Measurements from ENCODE around the gene CLEC4F. TPM values are rescaled to one million over a fixed set of nuclear protein-coding genes. Genes with fewer than 3 reads are reported as not detected.

Gene CLEC4F
- total RNA-seq, 1 experiment from 2014 or later: not detected

DNA sequence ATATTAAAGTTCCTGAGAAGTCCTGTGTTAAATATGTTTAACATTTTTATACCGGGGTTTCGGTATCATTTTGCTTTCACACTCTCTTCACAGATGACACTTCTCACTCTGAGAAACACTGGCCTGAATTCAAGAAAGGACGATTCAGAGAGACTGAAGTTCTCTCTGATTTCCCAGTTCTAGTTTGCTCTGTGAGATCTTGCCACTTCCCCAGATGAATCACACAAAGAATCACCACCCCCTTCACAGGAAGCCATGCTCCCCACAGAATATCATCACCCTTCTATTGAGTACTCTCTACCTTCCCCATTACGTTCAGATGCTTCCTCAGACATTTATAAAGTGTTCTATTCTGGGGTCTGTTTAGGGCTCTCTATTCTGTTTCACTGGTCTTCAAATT is 31.3 kb upstream of the CLEC4F start:
- BruUV-seq (replicated peaks): no TSS peak
- Histone ChIP-seq H4K20me1 (ENCODE audit: insufficient read depth) (no peaks in the 10 kb centered on the region), H3K9me2 (ENCODE audit: insufficient read depth) (no peaks in the 10 kb centered on the region)

DNA sequence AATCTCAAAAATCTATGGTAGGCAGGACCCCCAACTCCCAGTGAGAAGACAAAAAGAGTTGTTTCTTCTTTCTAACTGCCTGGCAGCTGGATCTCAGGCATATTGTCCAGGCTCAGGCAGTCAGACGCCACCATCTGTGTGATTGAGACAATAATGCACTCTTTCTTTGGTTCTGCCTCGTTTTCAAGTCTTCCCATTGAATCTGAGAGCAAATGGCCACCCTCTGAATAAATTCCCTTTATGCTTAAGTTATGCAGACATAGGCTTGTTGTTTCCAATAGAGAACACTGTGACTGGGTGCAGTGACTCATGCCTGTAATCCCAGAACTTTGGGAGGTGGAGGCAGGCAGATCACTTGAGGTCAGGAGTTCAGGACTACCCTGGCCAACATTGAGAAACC is 30.5 kb upstream of the CLEC4F start:
- H3K27me3 ChIP-seq (ENCODE audit: insufficient read depth, low read depth): peaks cover 53% of the 10 kb centered on the region
- POLR2A ChIA-PET (ENCODE audit: unreplicated experiment): no interaction called here

More for the DNA sequence above, 31.3 kb upstream of the CLEC4F start:
- intact Hi-C loops (cut with micrococcal nuclease; ENCODE audit: unreplicated experiment): no loop called here
- H3F3A ChIP-seq (ENCODE audit: insufficient read depth, low read depth): no peaks in the 10 kb centered on the region
- no peaks in the 10 kb centered on the region for H3K9me3 ChIP-seq (ENCODE audit: insufficient read depth, low read depth)
- H2AFZ ChIP-seq: no peak overlapping the region
- ChIA-PET POLR2A (ENCODE audit: unreplicated experiment) (no interaction called here), CTCF (interaction anchor here (0.7 kb wide), 1 partner anchor 25 kb away, joined by 3 read pairs; no protein-coding TSS in a partner anchor)
- peaks cover 55% of the 10 kb centered on the region for H3K27me3 ChIP-seq (ENCODE audit: insufficient read depth, low read depth)
- no peak for DNase-seq
- H3K79me2 ChIP-seq (ENCODE audit: low read depth): no peaks in the 10 kb centered on the region
- H3K4me3 ChIP-seq: no peak overlapping the region
- TF ChIP-seq EZH2 (IDR thresholded peaks at IDR 0.05; ENCODE audit: low read depth): no peak
- TF ChIP-seq, protein P1, sequence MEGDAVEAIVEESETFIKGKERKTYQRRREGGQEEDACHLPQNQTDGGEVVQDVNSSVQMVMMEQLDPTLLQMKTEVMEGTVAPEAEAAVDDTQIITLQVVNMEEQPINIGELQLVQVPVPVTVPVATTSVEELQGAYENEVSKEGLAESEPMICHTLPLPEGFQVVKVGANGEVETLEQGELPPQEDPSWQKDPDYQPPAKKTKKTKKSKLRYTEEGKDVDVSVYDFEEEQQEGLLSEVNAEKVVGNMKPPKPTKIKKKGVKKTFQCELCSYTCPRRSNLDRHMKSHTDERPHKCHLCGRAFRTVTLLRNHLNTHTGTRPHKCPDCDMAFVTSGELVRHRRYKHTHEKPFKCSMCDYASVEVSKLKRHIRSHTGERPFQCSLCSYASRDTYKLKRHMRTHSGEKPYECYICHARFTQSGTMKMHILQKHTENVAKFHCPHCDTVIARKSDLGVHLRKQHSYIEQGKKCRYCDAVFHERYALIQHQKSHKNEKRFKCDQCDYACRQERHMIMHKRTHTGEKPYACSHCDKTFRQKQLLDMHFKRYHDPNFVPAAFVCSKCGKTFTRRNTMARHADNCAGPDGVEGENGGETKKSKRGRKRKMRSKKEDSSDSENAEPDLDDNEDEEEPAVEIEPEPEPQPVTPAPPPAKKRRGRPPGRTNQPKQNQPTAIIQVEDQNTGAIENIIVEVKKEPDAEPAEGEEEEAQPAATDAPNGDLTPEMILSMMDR (conservative IDR thresholded peaks at IDR 0.05): no peak
- no peak overlapping the region for H3K4me2 ChIP-seq
- no peaks in the 10 kb centered on the region for H3K4me1 ChIP-seq (replicated peaks; ENCODE audit: insufficient read depth)
- no peaks in the 10 kb centered on the region for H3K36me3 ChIP-seq (ENCODE audit: low read depth)
- H3K27ac ChIP-seq: no peak overlapping the region

DNA sequence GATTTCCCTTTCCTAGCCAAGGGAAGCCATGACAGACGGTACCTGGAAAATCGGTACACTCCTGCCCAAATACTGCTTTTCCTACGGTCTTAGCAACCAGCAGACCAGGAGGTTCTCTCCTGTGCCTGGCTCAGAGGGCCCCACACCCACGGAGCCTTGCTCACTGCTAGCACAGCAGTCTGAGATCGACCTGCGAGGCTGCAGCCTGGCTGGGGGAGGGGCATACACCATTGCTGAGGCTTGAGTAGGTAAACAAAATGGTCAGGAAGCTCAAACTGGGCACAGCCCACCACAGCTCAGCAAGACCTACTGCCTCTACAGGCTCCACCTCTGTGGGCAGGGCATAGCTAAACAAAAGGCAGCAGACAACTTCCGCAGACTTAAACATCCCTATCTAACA is 22.0 kb upstream of the CLEC4F start:
- H3K27me3 ChIP-seq (ENCODE audit: insufficient read depth, low read depth): peaks cover 68% of the 10 kb centered on the region
- H4K20me1 ChIP-seq (ENCODE audit: insufficient read depth): no peaks in the 10 kb centered on the region
- ChIA-PET CTCF (interaction anchor here (0.5 kb wide), 1 partner anchor 73 kb away, joined by 3 read pairs; no protein-coding TSS in a partner anchor), POLR2A (ENCODE audit: unreplicated experiment) (no interaction called here)
- no peak overlapping the region for H2AFZ ChIP-seq
- H3K4me2 ChIP-seq: no peak overlapping the region
- no peak for DNase-seq
- H3K27ac ChIP-seq: no peak overlapping the region
- no peaks in the 10 kb centered on the region for H3K9me2 ChIP-seq (ENCODE audit: insufficient read depth)
- no peak for TF ChIP-seq EZH2 (IDR thresholded peaks at IDR 0.05; ENCODE audit: low read depth)
- TF ChIP-seq, protein P1 (conservative IDR thresholded peaks at IDR 0.05): no peak
- H3K4me1 ChIP-seq (replicated peaks; ENCODE audit: insufficient read depth): no peaks in the 10 kb centered on the region
- no peaks in the 10 kb centered on the region for H3F3A ChIP-seq (ENCODE audit: insufficient read depth, low read depth)
- no peaks in the 10 kb centered on the region for H3K79me2 ChIP-seq (ENCODE audit: low read depth)
- H3K4me3 ChIP-seq: no peak overlapping the region
- no peaks in the 10 kb centered on the region for H3K9me3 ChIP-seq (ENCODE audit: insufficient read depth, low read depth)
- no TSS peak for BruUV-seq (replicated peaks)
- intact Hi-C loops (cut with micrococcal nuclease; ENCODE audit: unreplicated experiment): no loop called here
- no peaks in the 10 kb centered on the region for H3K36me3 ChIP-seq (ENCODE audit: low read depth)

More for the DNA sequence above, 30.5 kb upstream of the CLEC4F start:
- Histone ChIP-seq H3K27ac (no peak overlapping the region), H3K4me3 (no peak overlapping the region), H2AFZ (no peak overlapping the region), H3K9me3 (ENCODE audit: insufficient read depth, low read depth) (no peaks in the 10 kb centered on the region), H3K9me2 (ENCODE audit: insufficient read depth) (no peaks in the 10 kb centered on the region), H3K79me2 (ENCODE audit: low read depth) (no peaks in the 10 kb centered on the region), H3F3A (ENCODE audit: insufficient read depth, low read depth) (no peaks in the 10 kb centered on the region), H3K4me1 (replicated peaks; ENCODE audit: insufficient read depth) (no peaks in the 10 kb centered on the region), H3K36me3 (ENCODE audit: low read depth) (no peaks in the 10 kb centered on the region), H3K4me2 (no peak overlapping the region), H4K20me1 (ENCODE audit: insufficient read depth) (no peaks in the 10 kb centered on the region)
- no TSS peak for BruUV-seq (replicated peaks)
- intact Hi-C loops (cut with micrococcal nuclease; ENCODE audit: unreplicated experiment): no loop called here
- CTCF ChIA-PET: no interaction called here
- no peak for DNase-seq
- TF ChIP-seq, protein P1 (conservative IDR thresholded peaks at IDR 0.05): no peak
- no peak for TF ChIP-seq EZH2 (IDR thresholded peaks at IDR 0.05; ENCODE audit: low read depth)

Data from PC-9 (cell line).